Mesodermal cell (in vitro differentiated cells): ENCODE data around the gene ARL6IP6.
"Not testable (repeated sequence)": the region's sequence is repeated elsewhere in the genome, so short reads cannot be mapped to it uniquely, and the experiment has no call there.

Experiments used
- H3K27ac ChIP-seq: 2 replicates; pipeline ENCODE4 v1.7.0; 2013; ENCODE audit warnings: mild to moderate bottlenecking, low read depth, low read length, moderate library complexity; ENCODE audit not compliant: severe bottlenecking
- H3K36me3 ChIP-seq: 2 replicates; pipeline ENCODE4 v1.7.1; 2013; ENCODE audit warnings: mild to moderate bottlenecking, low read length, moderate library complexity; ENCODE audit not compliant: control insufficient read depth, insufficient read depth
- H3K4me1 ChIP-seq: one replicate; pipeline ENCODE4 v1.7.1; 2013; ENCODE audit warnings: mild to moderate bottlenecking, low read length; ENCODE audit not compliant: insufficient read depth, control insufficient read depth, poor library complexity, severe bottlenecking
- H3K4me3 ChIP-seq: 2 replicates; pipeline ENCODE4 v1.7.0; 2013; ENCODE audit warnings: low read length, control low read depth, mild to moderate bottlenecking; ENCODE audit not compliant: insufficient read depth, poor library complexity, severe bottlenecking; ENCODE audit errors: extremely low read depth
- H3K9me3 ChIP-seq: 2 replicates; pipeline ENCODE4 v1.7.1; 2013; ENCODE audit warnings: mild to moderate bottlenecking, low read length, moderate library complexity; ENCODE audit not compliant: control insufficient read depth
- WGBS, 2 experiments: methylation state at CpG; one replicate each; pipeline ENCODE4 v1.1.5; 2013; ENCODE audit warnings: missing lambda C conversion rate in 2 of 2; ENCODE audit not compliant: insufficient coverage in 2 of 2; 5-methylcytosine and 5-hydroxymethylcytosine counted together

Gene ARL6IP6

GRCh38 chr2:152759290-152760072 lies 41.1 kb downstream of the ARL6IP6 start:
- Histone ChIP-seq H3K4me1 (peaks cover 6% of the 10 kb centered on the region), H3K9me3 (no peaks in the 10 kb centered on the region), H3K27ac (no peak overlapping the region), H3K4me3 (no peak overlapping the region), H3K36me3 (peaks cover 39% of the 10 kb centered on the region)
- 83 to 100% methylated on average over 2 of the region's 6 CpGs for WGBS, 2 experiments

- 83 to 100% methylated on average over 1 to 2 of the region's 4 CpGs for WGBS, 2 experiments
- H3K9me3 ChIP-seq = no peaks in the 10 kb centered on the region
- H3K36me3 ChIP-seq = peaks cover 30% of the 10 kb centered on the region
- peak overlapping the region; percentile 74 for H3K27ac ChIP-seq
- H3K4me1 ChIP-seq = peaks cover 6% of the 10 kb centered on the region
- no peak overlapping the region for H3K4me3 ChIP-seq
Observed at GRCh38 chr2:152761214-152761613, 42.8 kb downstream of the ARL6IP6 start.

GRCh38 chr2:152762202-152762601 lies 43.8 kb downstream of the ARL6IP6 start:
- Histone ChIP-seq H3K4me1 (peaks cover 6% of the 10 kb centered on the region), H3K4me3 (no peak overlapping the region), H3K27ac (peak overlapping the region; percentile 88), H3K36me3 (peaks cover 28% of the 10 kb centered on the region), H3K9me3 (no peaks in the 10 kb centered on the region)
- 65 to 84% methylated on average over 4 of the region's 5 CpGs for WGBS, 2 experiments

GRCh38 chr2:152763208-152763607 lies 44.8 kb downstream of the ARL6IP6 start:
- H3K27ac ChIP-seq = not testable (repeated sequence)
- WGBS, 2 experiments = 93 to 100% methylated on average over 2 to 4 of the region's 4 CpGs

GRCh38 chr2:152763651-152764050 lies 45.2 kb downstream of the ARL6IP6 start:
- WGBS, 2 experiments = no CpG with 5 or more reads among the region's 1 CpG
- Histone ChIP-seq H3K27ac (no peak overlapping the region), H3K4me3 (no peak overlapping the region), H3K4me1 (peaks cover 6% of the 10 kb centered on the region), H3K36me3 (peaks cover 21% of the 10 kb centered on the region), H3K9me3 (no peaks in the 10 kb centered on the region)

More at GRCh38 chr2:152763208-152763607, 44.8 kb downstream of the ARL6IP6 start:
- peaks cover 21% of the 10 kb centered on the region for H3K36me3 ChIP-seq
- H3K4me3 ChIP-seq, H3K9me3 ChIP-seq, H3K4me1 ChIP-seq: not testable (repeated sequence)

GRCh38 chr2:152766928-152767327 lies 48.5 kb downstream of the ARL6IP6 start:
- Histone ChIP-seq H3K27ac (no peak overlapping the region), H3K4me3 (no peak overlapping the region), H3K36me3 (peaks cover 13% of the 10 kb centered on the region), H3K9me3 (no peaks in the 10 kb centered on the region), H3K4me1 (no peaks in the 10 kb centered on the region)
- WGBS, 2 experiments = 100% methylated on average over 1 of the region's 1 CpG; no CpG with 5 or more reads in 1 of the 2 experiments

GRCh38 chr2:152781175-152781574 lies 62.8 kb downstream of the ARL6IP6 start:
- Histone ChIP-seq H3K9me3 (no peaks in the 10 kb centered on the region), H3K4me3 (no peak overlapping the region), H3K36me3 (no peaks in the 10 kb centered on the region), H3K27ac (no peak overlapping the region), H3K4me1 (no peaks in the 10 kb centered on the region)
- WGBS, 2 experiments = 86 to 90% methylated on average over 2 to 3 of the region's 3 CpGs

- WGBS, 2 experiments = 78 to 94% methylated on average over 2 of the region's 2 CpGs
- H3K4me1 ChIP-seq = no peaks in the 10 kb centered on the region
Observed at GRCh38 chr2:152782171-152782570, 63.8 kb downstream of the ARL6IP6 start.

GRCh38 chr2:152790883-152791282 lies 72.5 kb downstream of the ARL6IP6 start:
- 92% methylated on average over 6 to 9 of the region's 9 CpGs for WGBS, 2 experiments
- H3K27ac ChIP-seq = no peak overlapping the region
- H3K9me3 ChIP-seq = no peaks in the 10 kb centered on the region
- H3K36me3 ChIP-seq = no peaks in the 10 kb centered on the region
- H3K4me3 ChIP-seq = no peak overlapping the region
- no peaks in the 10 kb centered on the region for H3K4me1 ChIP-seq

More at GRCh38 chr2:152782171-152782570, 63.8 kb downstream of the ARL6IP6 start:
- no peaks in the 10 kb centered on the region for H3K9me3 ChIP-seq
- H3K27ac ChIP-seq = no peak overlapping the region
- H3K4me3 ChIP-seq = no peak overlapping the region
- H3K36me3 ChIP-seq = no peaks in the 10 kb centered on the region

GRCh38 chr2:152791979-152792378 lies 73.6 kb downstream of the ARL6IP6 start:
- Histone ChIP-seq H3K4me1 (no peaks in the 10 kb centered on the region), H3K36me3 (no peaks in the 10 kb centered on the region), H3K4me3 (no peak overlapping the region), H3K27ac (no peak overlapping the region), H3K9me3 (no peaks in the 10 kb centered on the region)
- 80 to 90% methylated on average over 1 to 2 of the region's 3 CpGs for WGBS, 2 experiments

GRCh38 chr2:152792974-152793373 lies 74.6 kb downstream of the ARL6IP6 start:
- no peak overlapping the region for H3K27ac ChIP-seq
- H3K4me3 ChIP-seq = no peak overlapping the region
- no peaks in the 10 kb centered on the region for H3K36me3 ChIP-seq
- WGBS, 2 experiments = 76 to 88% methylated on average over 3 to 4 of the region's 4 CpGs
- no peaks in the 10 kb centered on the region for H3K9me3 ChIP-seq
- H3K4me1 ChIP-seq = no peaks in the 10 kb centered on the region
